VCaP (cell line): ENCODE measurements around the gene SUSD2.

Experiments used
- H3K27ac ChIP-seq: fragments of 450-650 bp; 2 replicates; pipeline ENCODE4 v1.5.1; 2017
- CTCF ChIP-seq: fragments of 450-650 bp; conservative IDR thresholded peaks from 2 replicates; pipeline ENCODE4 v1.5.1; 2017; ENCODE audit warnings: mild to moderate bottlenecking, moderate library complexity

Gene SUSD2

GRCh38 chr22:24177456-24177855 is 3.8 kb upstream of the SUSD2 start:
- no peak overlapping the region for H3K27ac ChIP-seq
- TF ChIP-seq CTCF, result no peak

GRCh38 chr22:24178021-24178431 is 3.3 kb upstream of the SUSD2 start:
- H3K27ac ChIP-seq, result no peak overlapping the region
- TF ChIP-seq CTCF, result no peak

GRCh38 chr22:24178502-24179440 is 2.5 kb upstream of the SUSD2 start:
- peak; percentile 51 for TF ChIP-seq CTCF
- no peak overlapping the region for H3K27ac ChIP-seq

- H3K27ac ChIP-seq, result no peak overlapping the region
- TF ChIP-seq CTCF, result no peak
These were observed 1.6 kb upstream of the SUSD2 start for GRCh38 chr22:24179478-24180210.

- TF ChIP-seq CTCF, result no peak
- H3K27ac ChIP-seq, result no peak overlapping the region
These were observed 785 bp upstream of the SUSD2 start for GRCh38 chr22:24180316-24181087.

- H3K27ac ChIP-seq, result no peak overlapping the region
- TF ChIP-seq CTCF, result no peak; the same call in 1 of the 2 replicates
These were observed 961 bp downstream of the SUSD2 start for GRCh38 chr22:24181996-24182899.
